T-helper 2 cell treated with Interferon-gamma antibody and Interleukin-4, amounts not matched to agents 100 ng/mL and 5 ng/mL, for 36 hours (primary cell): ENCODE measurements around the gene ATP10A. TPM values are rescaled to one million over a fixed set of nuclear protein-coding genes. Genes with fewer than 3 reads are reported as not detected.

Experiments used
- intact Hi-C: fragments of 100-400 bp; cut with micrococcal nuclease; formaldehyde crosslinking; loops from one replicate; pipeline ENCODE4 v1.15.1; 2023
- total RNA-seq: library from RNA; stranded (reverse); gene quantifications from 2 replicates; pipeline ENCODE4 v1.2.3, GENCODE V29; 2022

The ATP10A gene
- total RNA-seq, 1 donor from 2014 or later: 60.2 TPM

DNA sequence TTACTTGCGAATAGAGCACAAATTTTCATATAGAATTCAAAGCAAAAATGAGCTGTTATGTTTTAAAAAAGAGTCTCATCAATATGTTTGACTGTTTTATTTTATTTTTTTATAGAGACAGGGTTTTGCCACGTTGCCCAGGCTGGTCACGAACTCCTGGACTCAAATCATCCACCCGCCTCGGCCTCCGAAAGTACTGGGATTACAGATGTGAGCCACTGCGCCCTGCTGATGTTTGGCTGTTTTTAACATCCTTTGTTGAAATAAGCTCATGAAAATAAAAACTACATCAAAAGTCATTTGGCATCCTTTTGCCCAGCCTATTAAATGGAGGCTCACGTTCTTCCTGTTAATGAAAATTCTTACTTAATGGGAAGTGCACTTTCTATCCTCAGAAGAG lies 154.7 kb downstream of the ATP10A start:
- intact Hi-C loops: no loop called here

DNA sequence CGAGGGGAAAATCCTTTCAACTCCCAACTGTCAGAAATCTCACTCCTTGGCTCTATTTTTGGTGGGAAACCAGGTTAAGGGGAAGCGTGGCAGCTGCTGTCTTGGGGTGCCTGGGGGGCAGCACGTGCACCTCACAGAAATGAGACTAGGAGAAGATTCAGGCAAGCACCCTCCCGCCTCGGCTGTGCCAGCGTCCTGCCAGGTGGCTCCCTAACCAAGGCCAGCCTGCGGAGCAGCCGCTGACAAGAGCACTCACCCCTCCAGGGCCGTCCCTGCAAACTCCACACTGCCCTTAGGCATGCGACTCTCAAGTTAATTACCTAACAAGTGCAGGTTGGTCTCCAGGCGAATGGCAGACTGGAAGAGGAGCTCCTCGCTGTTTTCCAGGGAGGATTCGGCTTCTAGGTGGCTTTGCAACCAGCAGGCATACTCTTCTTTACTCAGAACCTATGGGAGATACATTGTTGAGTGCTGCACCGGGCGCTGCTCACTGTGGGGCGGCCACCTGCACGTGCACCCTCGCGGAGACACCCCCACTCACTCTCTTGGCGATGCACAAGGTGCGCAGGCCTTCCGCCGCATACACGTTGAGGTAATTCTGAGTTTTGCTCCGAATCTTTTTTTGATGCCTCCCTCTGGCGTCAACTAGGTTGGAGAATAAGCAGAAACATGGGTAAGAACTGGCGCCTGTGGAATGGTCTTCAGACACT lies 155.3 kb downstream of the ATP10A start:
- intact Hi-C loops: no loop called here

DNA sequence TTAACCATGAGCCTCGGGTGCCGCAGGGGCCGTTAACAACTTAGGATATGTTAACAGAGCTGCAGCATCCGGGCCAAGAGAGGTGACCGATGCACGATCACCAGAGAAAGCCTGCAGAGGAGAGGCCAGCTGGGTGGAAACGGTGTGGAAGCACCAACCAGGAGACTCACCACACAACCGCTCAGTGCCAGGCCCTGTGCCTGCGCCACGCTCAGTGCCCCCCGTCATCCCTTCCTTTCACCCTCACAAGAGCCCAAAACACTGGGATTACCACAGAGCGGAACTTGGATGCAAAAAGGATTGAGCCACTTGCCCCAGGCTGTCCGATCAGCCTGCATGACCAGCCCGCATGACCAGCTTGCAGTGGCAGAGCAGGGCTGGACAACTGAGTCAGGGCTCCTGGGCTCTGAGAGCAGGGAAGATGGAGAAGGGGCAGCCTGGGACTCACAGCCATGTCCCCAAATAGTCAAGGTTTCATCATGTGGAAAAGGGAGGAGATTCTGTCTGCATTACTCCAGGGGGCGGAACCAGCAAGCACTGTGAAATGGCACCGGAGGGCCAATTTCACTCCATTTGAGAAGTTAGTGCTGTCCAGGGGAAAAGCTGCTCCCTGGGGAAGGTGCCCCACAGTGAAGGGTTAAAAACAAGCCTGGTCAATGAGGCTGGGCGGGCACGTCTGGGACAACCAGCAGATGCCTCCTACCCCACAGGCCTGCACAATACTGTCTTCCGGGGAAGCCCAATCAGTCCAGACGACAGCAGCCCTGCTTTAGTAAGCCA lies 156.8 kb downstream of the ATP10A start:
- intact Hi-C loops: no loop called here

DNA sequence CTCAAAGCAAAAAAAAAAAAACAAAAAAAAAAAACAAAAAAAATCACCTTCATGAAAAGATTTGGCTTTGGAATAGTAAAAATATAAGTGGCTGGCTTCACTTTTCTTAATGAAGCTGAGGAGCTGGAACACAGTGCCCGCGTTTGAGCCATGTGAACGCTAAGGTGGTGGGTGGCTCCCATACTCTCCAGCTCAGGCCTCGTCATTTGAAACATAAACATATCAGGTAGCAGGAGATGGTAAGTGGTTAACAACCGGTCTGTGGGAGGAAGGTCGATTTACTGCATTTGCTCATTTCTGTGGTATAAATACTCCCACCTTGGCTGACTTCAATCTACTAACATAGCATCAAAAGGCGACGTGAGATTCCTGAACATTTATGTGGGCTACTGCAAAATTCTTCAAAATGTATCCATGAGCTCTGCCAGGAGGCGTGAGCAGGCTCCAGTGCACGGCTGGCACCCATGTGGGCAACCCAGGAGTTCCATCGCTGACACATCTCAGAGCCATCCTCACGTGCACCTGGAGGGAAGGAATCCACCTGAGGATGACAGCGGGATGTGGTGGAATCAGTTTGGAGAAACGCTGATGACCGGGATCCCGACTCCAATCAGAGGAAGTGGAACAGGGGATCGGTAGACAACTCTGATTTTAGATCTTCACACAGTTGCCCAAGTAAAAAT lies 157.6 kb downstream of the ATP10A start:
- intact Hi-C loops: no loop called here

DNA sequence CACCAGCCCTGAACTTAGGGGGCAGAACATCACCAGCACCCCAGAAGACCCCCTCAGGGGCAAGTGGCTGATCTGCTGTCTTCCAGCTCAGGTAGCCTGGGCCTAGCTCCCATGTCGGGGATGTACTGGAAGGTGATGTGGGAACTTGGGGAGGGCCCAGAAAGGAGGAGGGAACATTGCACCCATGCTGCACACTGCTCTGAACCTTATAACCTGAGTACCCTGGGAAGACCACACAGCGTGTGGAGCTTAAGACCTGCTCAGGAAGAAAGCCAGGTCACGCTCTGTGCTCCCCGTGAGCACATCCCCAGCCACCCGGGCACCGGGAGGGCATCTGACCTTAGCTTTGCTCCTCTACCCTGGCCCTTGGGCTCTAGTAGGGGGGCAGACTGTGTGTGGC lies 159.4 kb downstream of the ATP10A start:
- intact Hi-C loops: no loop called here

DNA sequence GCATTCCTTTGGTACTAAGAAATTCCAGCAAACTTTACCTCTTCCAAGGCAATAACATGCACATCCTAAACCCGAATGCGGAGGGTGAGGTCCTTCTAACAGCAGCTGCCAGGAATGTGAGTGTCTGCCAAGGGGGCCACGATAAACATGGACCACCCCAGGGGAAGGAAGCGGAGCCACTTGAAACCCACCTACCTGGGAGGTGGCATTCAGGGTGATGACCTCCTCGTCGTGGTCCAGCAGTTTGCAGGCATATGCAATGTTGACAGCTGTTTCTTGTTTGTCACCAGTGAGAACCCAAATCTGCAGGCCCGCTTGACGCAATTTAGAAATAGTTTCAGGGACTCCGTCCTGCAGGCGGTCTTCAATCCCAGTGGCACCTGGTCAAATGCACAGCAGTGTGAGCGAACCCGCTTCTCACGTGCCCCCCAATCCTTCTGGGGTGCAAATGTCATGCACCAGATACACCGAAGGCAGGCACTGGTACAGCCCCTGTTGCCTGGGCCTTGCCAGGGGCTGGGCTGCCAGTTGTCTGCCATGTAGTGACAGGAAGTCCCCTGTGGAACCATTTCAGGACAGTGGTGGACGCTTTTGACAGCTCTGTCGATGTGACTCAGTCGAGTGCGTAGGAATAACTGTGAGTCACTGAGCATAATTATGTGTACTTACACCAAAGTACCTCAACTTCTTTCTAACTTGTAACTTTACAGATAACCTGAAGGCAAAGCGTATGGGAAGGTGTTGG lies 161.2 kb downstream of the ATP10A start:
- intact Hi-C loops: no loop called here

DNA sequence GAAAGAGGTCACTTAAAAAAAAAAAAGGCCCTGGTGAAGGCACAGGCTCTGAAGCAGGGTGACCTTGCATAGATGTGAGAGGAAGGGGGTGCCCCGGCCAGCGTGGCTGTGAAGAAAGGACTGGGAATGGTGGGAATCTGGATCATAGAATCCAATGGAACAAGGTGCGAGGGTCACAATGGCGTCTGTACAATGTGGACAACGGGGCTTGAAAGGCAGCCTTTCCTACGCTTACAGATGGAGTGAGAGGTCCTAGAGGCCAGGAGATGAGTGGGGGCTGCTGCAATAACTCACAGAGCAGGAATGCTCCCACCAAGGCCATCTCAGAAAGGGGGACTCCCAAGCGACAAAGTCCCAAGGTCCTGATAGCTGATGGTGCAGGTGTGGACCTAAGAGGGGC lies 162.2 kb downstream of the ATP10A start:
- intact Hi-C loops: no loop called here

DNA sequence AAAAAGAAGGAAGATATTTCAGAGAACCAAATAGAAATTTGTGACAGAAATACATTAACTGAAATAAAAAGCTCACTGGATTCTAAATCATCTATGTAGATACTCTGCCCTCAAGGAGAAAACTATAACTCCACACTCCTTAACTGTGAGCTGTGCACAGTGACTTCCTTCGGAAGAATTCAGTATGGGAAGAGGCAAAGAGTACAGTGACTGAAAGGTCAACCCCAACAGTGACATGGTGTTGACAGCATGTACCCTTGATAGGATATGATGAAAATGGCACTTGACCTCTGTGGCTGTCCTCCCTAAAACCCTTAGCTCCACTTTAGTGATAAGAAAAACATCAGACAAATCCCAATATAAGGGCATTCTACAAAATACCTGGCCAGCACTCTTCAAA lies 165.5 kb downstream of the ATP10A start:
- intact Hi-C loops: no loop called here

DNA sequence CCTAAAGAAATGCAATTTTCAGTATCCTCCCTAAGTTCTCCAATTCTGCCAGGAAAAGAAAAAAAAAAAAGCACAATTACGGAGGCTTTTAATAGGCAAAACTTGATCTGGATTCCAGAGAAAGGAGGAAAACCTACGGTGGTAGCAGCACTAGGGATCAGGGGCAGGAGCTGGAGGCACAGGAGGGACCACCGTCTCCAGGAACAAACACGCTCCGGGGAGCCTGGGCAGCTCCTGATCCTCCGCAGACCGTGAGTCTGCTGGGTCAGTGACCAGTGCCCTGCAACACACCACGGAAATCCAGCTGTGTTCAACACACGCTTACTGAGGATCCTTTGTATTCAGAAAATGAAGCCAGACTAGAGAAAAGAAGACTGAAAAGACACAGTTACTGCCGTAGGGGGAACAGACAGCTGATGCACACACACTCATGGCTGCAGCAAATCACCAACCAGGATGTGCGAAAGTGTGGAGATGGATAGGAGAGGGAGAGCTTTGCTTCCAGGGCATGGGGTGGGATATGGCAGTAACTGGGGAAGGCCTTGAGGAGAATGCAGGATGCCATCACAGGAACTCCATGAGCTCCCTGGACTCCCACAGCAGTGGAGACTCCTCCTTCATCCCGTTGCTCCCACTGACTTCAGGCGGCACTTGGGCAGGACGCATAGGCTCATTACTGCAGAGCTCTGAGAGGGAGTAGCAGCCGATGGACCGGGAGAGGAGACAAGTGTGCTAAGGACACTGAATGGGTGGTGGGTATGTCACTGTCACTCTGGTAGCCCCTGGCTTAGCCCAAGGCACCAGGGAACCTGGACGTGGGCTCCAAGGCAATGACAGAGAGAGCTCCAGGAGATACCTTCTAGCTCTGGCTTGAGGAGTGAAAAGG lies 167.0 kb downstream of the ATP10A start:
- intact Hi-C loops: no loop called here

DNA sequence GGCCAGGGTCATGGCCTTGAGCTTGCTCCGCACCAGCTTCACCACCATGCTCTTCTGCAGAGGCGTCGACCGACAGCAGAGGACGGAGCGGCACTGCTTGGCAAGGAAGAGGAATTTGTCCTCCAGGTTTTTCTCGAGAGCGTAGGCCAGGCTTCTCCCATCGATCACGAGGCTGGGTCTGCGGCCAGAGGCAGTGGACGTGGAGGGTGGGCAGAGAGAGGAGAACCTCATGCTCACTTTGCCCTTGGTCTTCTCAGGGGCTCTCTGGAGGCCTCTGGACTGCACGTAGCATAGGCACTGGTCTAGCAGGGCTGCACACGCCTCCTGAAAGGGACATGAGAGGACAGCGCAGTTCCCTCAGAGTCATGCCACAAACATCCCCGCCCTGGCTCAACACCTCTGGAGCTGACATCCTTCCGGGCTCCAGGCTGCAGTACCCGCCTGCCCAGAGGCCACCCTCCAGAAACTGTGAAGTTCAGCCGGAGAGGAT lies 168.3 kb downstream of the ATP10A start:
- intact Hi-C loops: loop anchor here (1.0 kb wide), 1 partner anchor 239 kb away; no protein-coding TSS in a partner anchor

DNA sequence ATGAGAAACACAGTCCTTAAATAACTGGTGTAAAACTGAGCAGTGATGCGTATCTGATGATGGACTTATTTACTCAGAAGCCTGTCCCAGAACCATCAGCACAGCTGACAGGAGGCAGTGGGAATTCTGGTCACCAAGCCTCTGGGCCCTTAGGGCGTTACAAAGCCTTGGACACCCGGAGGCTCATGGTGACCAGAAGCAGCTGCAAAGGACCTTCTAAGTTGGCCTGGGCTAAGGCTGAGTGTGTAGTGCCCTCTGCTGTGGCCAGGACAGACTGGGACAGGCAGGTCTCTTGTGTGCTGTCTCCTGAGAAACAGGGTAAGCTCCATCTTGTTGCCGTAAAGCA lies 168.9 kb downstream of the ATP10A start:
- intact Hi-C loops: loop anchor here (1.0 kb wide), 1 partner anchor 240 kb away; no protein-coding TSS in a partner anchor

DNA sequence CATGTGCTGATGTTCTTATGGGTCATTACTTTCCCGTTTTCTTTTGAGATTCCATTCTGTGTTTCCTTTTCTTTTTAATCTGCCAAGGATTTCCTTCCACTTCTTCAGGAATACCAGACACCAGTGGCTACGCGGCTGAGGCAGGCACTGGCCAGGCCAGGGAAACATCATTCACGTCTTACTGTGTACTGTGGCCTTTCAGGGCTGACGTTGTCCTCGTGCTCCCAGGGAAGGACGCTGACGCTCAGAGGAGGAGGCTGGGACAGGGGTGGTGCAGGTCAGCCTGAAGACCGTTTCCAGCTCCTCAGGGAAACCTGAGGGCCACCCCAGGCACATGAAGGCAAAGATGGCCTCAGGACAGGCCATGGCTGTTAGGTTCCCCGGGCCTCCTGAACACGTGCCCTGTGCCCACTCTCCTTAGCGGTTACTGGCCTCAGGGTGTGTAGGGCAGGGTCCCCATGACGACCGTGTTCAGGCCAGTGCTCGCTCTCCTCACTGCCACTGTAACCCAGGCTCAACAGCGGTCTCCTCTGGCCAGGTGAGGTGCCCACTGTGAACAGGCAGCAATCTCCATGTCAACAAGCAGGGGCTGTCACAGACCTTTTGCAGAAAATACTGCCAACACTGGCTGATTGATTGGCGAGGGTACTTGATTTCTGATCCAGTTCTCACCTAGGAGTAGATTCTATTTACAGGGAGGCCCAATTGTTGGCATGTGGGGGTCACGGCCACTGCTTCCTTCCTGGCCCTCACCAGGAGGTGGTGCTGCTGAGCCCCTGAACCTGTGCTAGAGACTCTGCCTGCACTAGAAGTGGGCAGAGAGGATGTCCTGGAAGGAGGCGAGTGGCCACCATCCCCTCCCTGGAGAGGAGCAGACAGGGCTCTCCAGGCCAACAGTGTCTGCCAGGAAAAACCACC lies 169.5 kb downstream of the ATP10A start:
- intact Hi-C loops: loop anchor here (1.0 kb wide), 1 partner anchor 241 kb away; no protein-coding TSS in a partner anchor

DNA sequence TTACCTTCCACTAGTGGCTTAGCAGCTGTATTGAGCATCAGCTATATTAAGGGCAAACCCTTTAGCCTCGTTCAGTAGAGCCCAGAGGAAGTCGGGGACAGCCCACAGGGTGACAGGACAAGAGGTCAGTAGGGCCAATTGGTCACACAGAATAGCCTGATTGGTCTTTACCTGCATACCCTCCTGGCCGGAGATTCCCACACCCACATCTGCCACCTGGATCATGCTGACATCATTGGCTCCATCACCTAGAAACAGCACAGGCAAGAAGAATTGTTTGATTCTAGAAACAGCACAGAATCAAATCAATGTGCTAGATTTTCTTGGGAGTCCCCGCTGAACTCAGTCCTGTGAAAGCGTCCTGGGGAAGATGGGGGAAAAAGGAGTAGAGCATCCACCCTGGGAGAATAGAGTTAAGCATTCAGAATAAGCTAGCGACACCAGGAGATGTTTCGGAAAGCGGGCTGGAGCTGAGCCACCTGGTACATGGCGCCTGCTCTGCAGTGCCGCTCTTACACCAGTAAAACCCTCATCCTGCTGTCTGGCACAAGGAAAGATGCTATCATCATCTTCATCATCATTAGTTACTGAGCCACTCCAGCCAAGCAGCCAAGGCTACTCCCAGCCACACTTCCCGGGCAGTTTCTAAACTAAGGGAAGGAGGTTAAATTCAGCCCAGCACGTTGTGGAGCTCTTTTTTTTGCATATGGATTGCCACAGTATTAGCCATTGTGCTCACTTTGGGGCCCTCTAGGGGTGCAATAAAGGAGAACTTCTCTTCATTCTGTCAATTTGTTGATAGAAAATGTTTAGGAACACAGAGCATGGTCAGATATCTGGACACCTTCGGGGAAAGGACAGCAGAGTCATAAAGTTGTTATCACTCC lies 171.3 kb downstream of the ATP10A start:
- intact Hi-C loops: no loop called here

DNA sequence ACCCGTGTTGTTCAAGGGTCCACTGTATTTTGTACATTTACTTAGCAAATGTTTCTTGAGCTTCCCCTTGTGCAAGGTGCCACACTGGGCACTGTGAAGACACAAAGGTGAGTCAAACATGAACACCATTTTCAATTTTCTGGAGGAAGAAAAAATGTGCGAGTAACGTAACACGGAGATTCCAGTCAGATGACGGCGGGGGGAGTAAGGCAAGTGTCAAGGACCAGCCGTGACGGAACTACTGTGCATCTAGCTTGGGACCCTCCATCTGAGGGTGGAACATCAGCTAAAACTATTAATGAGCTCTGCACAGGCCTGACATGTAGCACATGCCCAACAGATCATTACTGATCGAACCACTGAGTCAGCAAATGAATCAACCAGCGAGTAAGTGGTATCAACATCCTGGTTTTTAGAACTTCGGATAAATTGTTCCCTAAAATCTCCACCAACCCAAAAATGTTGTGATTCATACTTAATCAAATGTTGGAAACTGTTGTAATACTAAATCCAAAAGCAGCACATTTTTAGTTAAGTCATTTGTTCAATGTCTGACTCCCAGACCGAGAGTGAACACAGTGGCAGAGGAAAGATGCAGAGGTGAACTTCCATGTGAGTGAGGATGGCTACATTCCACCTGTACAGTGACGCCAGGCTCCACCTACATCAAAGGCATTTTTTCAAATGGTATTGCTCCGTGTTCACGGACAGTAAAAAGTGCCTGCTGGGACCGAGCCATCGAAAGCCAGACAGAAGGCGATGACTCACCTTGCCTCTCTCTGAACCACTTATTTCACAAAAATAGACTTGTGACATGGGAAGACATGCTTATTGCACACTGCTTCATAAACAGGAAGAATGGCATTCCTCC lies 172.2 kb downstream of the ATP10A start:
- intact Hi-C loops: no loop called here

DNA sequence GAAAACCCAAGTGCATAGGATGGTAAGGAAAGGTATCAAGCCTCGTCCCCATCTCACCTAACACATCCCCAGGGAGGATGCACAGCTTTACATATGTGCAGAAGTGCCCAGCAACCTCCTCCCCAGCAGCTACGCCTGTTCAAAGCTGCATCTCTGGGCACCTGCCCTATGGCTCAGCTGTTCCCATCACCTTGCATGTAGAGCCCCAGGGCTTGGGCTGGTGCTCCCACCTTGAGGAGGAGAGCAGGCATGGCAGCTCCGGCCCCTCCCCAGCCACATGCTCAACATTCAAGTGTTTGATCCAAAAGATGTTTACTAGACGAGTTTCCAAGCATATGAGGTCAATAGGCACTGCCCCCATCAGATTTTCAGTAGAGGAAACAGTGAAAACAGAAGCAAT lies 173.5 kb downstream of the ATP10A start:
- intact Hi-C loops: no loop called here

DNA sequence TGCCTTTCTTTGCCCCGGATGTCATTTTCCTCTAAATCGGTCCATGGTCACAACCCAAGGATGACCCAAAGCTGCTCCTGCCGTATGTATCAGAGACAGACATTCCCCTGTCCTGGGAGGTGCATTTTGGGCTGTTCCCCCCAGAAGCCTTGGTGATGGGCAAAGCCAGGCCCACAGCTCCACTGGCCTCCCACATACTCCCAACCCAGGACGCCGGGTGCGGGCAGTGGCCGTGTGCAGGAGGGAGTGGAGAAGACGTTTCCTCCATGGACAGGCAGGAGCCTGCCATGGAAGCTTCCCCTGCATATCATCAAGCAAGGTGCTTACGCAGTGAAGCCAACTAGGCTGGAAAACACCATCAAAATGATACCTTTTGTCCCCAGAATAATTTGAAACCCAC lies 175.0 kb downstream of the ATP10A start:
- intact Hi-C loops: no loop called here

DNA sequence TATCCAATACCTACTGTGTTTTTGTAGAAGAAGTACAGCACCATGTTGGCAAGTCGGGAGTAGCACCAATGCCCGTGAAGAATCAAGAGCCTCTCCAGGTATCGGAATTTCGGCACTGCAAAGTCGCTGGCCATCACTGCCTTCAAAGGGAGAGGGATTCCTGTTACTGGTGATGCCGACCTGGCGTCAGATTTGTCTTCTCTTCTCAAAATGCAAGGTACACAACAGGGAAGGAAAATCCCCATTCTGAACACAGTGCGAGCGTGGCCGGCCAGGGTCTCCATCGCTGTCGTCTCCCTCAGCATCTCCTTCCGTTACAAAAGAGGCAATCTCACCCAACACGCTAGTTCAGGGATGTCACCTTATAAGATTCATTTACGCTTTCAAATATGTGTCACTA lies 175.4 kb downstream of the ATP10A start:
- intact Hi-C loops: no loop called here
